MCF 10A (cell line): ENCODE results near the gene CHST10. TPM values are rescaled to one million over a fixed set of nuclear protein-coding genes. Genes with fewer than 3 reads are reported as not detected.

Source experiments
- BruUV-seq: library from RNA; stranded (reverse); fragments of 400-500 nt; replicated peaks from 2 replicates; lab custom pipeline; 2021; lab: Mats Ljungman, UMichigan
- CTCF ChIA-PET: fragments of 300-600 bp; sonication (Branson Sonifier 250); formaldehyde crosslinking; extraction: SDS; loops from one replicate; lab custom pipeline; 2021; ENCODE audit warnings: antibody characterized with exemption, inconsistent platforms; lab: Yijun Ruan, JAX
- POLR2A ChIA-PET: fragments of 300-600, 350-650 bp; sonication (Branson Sonifier 250); formaldehyde crosslinking; extraction: SDS; loops from one replicate; lab custom pipeline; 2020; ENCODE audit warnings: antibody characterized with exemption, inconsistent platforms; lab: Yijun Ruan, JAX
- DNase-seq: peaks from one replicate; pipeline ENCODE4 v3.0.0-alpha.2; 2018; ENCODE audit not compliant: unreplicated experiment
- H3K27ac Mint-ChIP-seq: one replicate; pipeline ENCODE4 v1.8.0; 2022; ENCODE audit warnings: mild to moderate bottlenecking, low read depth, mixed read lengths; ENCODE audit not compliant: unreplicated experiment
- H3K27me3 Mint-ChIP-seq: one replicate; pipeline ENCODE4 v1.8.0; 2022; ENCODE audit warnings: mixed read lengths; ENCODE audit not compliant: insufficient read depth, unreplicated experiment
- H3K36me3 Mint-ChIP-seq: one replicate; pipeline ENCODE4 v1.8.0; 2022; ENCODE audit warnings: mild to moderate bottlenecking, moderate library complexity, mixed read lengths; ENCODE audit not compliant: insufficient read depth, unreplicated experiment
- H3K4me1 Mint-ChIP-seq: one replicate; pipeline ENCODE4 v1.8.0; 2022; ENCODE audit warnings: mixed read lengths; ENCODE audit not compliant: insufficient read depth, unreplicated experiment
- H3K4me3 Mint-ChIP-seq: one replicate; pipeline ENCODE4 v1.8.0; 2022; ENCODE audit warnings: mild to moderate bottlenecking, moderate library complexity, mixed read lengths; ENCODE audit not compliant: unreplicated experiment
- H3K9me3 Mint-ChIP-seq: one replicate; pipeline ENCODE4 v1.8.0; 2022; ENCODE audit warnings: mixed read lengths; ENCODE audit not compliant: unreplicated experiment
- CTCF ChIP-seq: fragments of 200-600 bp; IDR thresholded peaks from one replicate; pipeline ENCODE4 v1.8.0; 2022; ENCODE audit warnings: antibody characterized with exemption, mild to moderate bottlenecking; ENCODE audit not compliant: unreplicated experiment
- intact Hi-C: fragments of 100-400 bp; cut with micrococcal nuclease; formaldehyde crosslinking; loops from 2 replicates; pipeline ENCODE4 v1.14.1; 2022
- total RNA-seq: library from RNA; stranded (reverse); gene quantifications from 2 replicates; pipeline ENCODE4 v1.2.3, GENCODE V29; 2022

The CHST10 gene
- total RNA-seq, 1 experiment from 2014 or later, result 2.3 TPM

DNA sequence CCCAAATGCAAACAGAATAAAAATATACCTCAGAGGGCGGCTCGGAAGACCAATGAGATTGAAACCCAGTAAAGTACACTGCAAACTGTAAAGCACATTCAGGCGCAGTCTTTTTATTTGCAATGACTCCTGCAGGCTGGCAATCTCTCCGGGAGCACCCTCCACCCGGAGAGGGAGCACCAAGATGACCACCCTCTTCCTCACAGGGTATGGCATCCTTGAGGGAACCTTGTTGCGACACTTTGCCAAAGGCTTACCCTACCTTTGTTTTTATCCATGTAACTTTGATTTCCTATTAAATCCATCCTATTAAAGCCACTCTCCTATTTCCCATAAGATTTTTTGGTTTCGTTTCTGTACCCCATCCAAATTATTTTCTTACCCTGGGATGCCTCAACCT, 16.2 kb downstream of the CHST10 start:
- Mint-ChIP-seq H3K4me3 (no peak overlapping the region), H3K27ac (no peak overlapping the region), H3K36me3 (peaks cover 7% of the 10 kb centered on the region), H3K4me1 (no peaks in the 10 kb centered on the region), H3K9me3 (no peaks in the 10 kb centered on the region), H3K27me3 (no peaks in the 10 kb centered on the region)
- POLR2A ChIA-PET, result no interaction called here
- no peak for DNase-seq
- no peak for TF ChIP-seq CTCF
- no TSS peak for BruUV-seq
- intact Hi-C loops, result no loop called here
- CTCF ChIA-PET, result interaction anchor here (0.8 kb wide), 1 partner anchor 36 kb away, joined by 4 read pairs; no protein-coding TSS in a partner anchor

- intact Hi-C loops, result no loop called here
- POLR2A ChIA-PET, result no interaction called here
- H3K4me3 Mint-ChIP-seq, result no peak overlapping the region
- CTCF ChIA-PET, result interaction anchor here (1.2 kb wide), 1 partner anchor 137 kb away, joined by 6 read pairs; no protein-coding TSS in a partner anchor
- no TSS peak for BruUV-seq
- no peak for TF ChIP-seq CTCF
- H3K27ac Mint-ChIP-seq, result no peak overlapping the region
- no peaks in the 10 kb centered on the region for H3K9me3 Mint-ChIP-seq
- H3K27me3 Mint-ChIP-seq, result no peaks in the 10 kb centered on the region
- DNase-seq, result no peak
- H3K36me3 Mint-ChIP-seq, result peaks cover 7% of the 10 kb centered on the region
- H3K4me1 Mint-ChIP-seq, result no peaks in the 10 kb centered on the region
These were observed 17.8 kb downstream of the CHST10 start for GRCh38 chr2:100399714-100400113.

DNA sequence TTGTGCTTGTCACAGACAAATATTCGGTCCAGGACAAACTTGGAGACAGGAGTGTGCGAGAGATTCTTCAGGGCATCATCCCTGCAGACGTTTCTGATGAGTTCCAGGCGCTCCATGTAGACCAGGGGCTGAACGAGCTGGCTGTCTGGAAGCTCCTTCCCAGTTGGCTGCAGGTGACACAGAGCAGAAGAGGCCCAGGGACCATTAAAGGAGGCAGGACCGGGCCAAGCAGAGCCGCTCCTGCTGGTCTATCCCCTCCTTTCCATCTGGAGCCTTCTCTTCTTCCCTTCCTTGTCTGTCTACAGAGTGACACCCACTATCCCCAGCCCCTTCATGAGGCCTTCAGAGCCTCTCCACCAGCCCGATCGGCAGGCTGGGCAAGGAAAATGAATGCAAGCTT, 19.5 kb downstream of the CHST10 start:
- CTCF ChIA-PET, result interaction anchor here (1.0 to 1.4 kb wide), 2 partner anchors 17 to 135 kb away, joined by 5 to 6 read pairs; no protein-coding TSS in a partner anchor
- H3K27ac Mint-ChIP-seq, result no peak overlapping the region

More for the DNA sequence above, 19.5 kb downstream of the CHST10 start:
- no peak for TF ChIP-seq CTCF
- intact Hi-C loops, result no loop called here
- H3K9me3 Mint-ChIP-seq, result no peaks in the 10 kb centered on the region
- POLR2A ChIA-PET, result no interaction called here
- H3K27me3 Mint-ChIP-seq, result no peaks in the 10 kb centered on the region
- BruUV-seq, result no TSS peak
- H3K4me1 Mint-ChIP-seq, result no peaks in the 10 kb centered on the region
- no peak overlapping the region for H3K4me3 Mint-ChIP-seq
- DNase-seq, result no peak
- peaks cover 7% of the 10 kb centered on the region for H3K36me3 Mint-ChIP-seq
